GM19324 (cell line): ENCODE results near the gene PPM1F.

Source experiments
- ATAC-seq: cut with Tn5 transposase; IDR thresholded peaks from one replicate; pipeline ENCODE4 v1.9.1; 2021; ENCODE audit warnings: mild to moderate bottlenecking, moderate library complexity; ENCODE audit not compliant: unreplicated experiment, low FRiP score

The PPM1F gene

GRCh38 chr22:21977814-21978213 lies 25.2 kb upstream of the PPM1F start:
- no peak for ATAC-seq

- ATAC-seq = no peak
These were observed 23.3 kb upstream of the PPM1F start for GRCh38 chr22:21975854-21976345.

GRCh38 chr22:21975273-21975672 lies 22.6 kb upstream of the PPM1F start:
- ATAC-seq = no peak

- no peak for ATAC-seq
These were observed 21.5 kb upstream of the PPM1F start for GRCh38 chr22:21974058-21974649.

- no peak for ATAC-seq
These were observed 20.2 kb upstream of the PPM1F start for GRCh38 chr22:21972806-21973205.

- no peak for ATAC-seq
These were observed 19.7 kb upstream of the PPM1F start for GRCh38 chr22:21972293-21972779.

- no peak for ATAC-seq
These were observed 19.2 kb upstream of the PPM1F start for GRCh38 chr22:21971858-21972275.

- ATAC-seq = no peak
These were observed 18.4 kb upstream of the PPM1F start for GRCh38 chr22:21970800-21971617.

GRCh38 chr22:21970037-21970799 lies 17.6 kb upstream of the PPM1F start:
- no peak for ATAC-seq

GRCh38 chr22:21968452-21969129 lies 15.9 kb upstream of the PPM1F start:
- ATAC-seq = no peak

- no peak for ATAC-seq
These were observed 15.1 kb upstream of the PPM1F start for GRCh38 chr22:21967693-21968271.

GRCh38 chr22:21966643-21967516 lies 14.2 kb upstream of the PPM1F start:
- no peak for ATAC-seq

- no peak for ATAC-seq
These were observed 13.2 kb upstream of the PPM1F start for GRCh38 chr22:21965762-21966288.

GRCh38 chr22:21964918-21965484 lies 12.4 kb upstream of the PPM1F start:
- no peak for ATAC-seq

- no peak for ATAC-seq
These were observed 11.6 kb upstream of the PPM1F start for GRCh38 chr22:21964234-21964633.

- no peak for ATAC-seq
These were observed 11.2 kb upstream of the PPM1F start for GRCh38 chr22:21963790-21964211.

GRCh38 chr22:21963286-21963685 lies 10.6 kb upstream of the PPM1F start:
- ATAC-seq = no peak

GRCh38 chr22:21962655-21962949 lies 10.0 kb upstream of the PPM1F start:
- no peak for ATAC-seq
